GM13976 (cell line): Measurements from ENCODE around the gene CDHR1.

Source experiments
- DNase-seq: peaks from one replicate; pipeline ENCODE4 v3.0.0; 2012; ENCODE audit warnings: low spot score
- in situ Hi-C: fragments of 300-500 bp; cut with MboI; formaldehyde crosslinking; loops from one replicate; pipeline ENCODE4 v1.12.0; 2022; ENCODE audit warnings: low sequenced_read_pairs, mixed read lengths, inconsistent platforms; ENCODE audit not compliant: unreplicated experiment
- TF ChIP-seq, protein P1 (sequence below): IDR thresholded peaks from 2 replicates; pipeline ENCODE4 v1.5.1; 2012; ENCODE audit warnings: borderline replicate concordance, mild to moderate bottlenecking; ENCODE audit not compliant: insufficient read depth; ENCODE audit errors: extremely low read depth, missing control alignments, control extremely low read depth

The CDHR1 gene

DNA sequence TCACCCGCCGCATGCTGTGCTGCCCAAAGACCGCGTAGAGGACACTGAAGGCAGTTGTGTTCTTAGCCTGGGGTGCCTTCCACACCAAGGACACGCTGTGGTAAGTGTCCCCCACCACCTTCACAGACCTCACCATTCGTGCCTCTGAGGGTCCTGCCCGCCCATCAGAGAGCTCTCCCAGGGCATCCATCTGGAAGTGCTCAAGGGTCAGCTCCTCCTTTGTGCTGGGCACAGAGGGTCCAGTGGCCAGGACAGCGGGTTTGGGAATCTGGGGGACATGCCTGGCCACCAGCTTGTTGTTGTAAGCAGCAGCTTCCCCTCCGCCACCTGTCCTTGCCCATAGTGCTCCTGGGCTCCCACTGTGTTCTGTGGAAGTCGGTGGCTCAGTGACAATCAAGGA is 38.0 kb downstream of the CDHR1 start:
- TF ChIP-seq, protein P1, sequence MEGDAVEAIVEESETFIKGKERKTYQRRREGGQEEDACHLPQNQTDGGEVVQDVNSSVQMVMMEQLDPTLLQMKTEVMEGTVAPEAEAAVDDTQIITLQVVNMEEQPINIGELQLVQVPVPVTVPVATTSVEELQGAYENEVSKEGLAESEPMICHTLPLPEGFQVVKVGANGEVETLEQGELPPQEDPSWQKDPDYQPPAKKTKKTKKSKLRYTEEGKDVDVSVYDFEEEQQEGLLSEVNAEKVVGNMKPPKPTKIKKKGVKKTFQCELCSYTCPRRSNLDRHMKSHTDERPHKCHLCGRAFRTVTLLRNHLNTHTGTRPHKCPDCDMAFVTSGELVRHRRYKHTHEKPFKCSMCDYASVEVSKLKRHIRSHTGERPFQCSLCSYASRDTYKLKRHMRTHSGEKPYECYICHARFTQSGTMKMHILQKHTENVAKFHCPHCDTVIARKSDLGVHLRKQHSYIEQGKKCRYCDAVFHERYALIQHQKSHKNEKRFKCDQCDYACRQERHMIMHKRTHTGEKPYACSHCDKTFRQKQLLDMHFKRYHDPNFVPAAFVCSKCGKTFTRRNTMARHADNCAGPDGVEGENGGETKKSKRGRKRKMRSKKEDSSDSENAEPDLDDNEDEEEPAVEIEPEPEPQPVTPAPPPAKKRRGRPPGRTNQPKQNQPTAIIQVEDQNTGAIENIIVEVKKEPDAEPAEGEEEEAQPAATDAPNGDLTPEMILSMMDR, result no peak
- DNase-seq, result no peak

DNA sequence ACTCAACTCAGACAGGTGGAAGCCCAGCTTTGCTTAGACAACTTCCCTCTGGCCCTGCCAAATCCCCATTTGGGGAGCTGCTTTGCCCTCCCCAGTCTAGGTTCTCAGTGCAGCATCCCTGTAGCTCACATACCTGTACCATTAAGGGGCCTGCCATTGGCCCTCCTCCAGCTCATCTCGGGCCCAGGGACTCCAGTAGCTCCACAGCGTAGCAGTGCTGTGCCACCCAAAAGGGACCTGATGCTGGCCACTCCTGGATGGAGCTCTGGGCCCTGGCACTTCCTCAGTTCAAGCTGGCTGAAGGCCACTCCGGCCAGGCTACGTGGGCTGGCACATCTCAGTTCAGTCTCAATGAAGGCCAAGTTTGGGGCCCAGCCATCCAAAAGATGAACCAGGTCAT is 39.6 kb downstream of the CDHR1 start:
- DNase-seq, result no peak
- in situ Hi-C loops, result no loop called here
- TF ChIP-seq, protein P1, result no peak

More for the DNA sequence above, 38.0 kb downstream of the CDHR1 start:
- in situ Hi-C loops, result no loop called here

DNA sequence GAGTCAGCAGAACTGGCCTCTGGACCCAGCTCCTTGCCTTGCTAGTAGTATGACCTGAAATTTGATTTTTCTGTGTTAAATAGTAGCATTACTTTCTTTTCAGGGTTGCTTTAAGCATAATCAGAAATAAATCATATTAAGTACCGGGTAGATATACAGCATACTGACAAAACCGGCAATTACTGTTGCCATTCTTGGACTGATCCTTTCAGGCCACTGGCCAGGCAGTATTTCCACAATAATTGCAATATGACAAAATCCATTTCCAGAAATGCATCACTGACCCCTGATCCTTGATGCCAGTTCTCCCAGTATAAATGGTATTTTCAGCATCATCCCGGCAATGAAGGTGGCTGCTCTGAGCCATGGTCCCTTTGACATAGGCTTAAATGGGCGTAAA is 40.1 kb downstream of the CDHR1 start:
- TF ChIP-seq, protein P1, result no peak
- in situ Hi-C loops, result no loop called here
- DNase-seq, result no peak

DNA sequence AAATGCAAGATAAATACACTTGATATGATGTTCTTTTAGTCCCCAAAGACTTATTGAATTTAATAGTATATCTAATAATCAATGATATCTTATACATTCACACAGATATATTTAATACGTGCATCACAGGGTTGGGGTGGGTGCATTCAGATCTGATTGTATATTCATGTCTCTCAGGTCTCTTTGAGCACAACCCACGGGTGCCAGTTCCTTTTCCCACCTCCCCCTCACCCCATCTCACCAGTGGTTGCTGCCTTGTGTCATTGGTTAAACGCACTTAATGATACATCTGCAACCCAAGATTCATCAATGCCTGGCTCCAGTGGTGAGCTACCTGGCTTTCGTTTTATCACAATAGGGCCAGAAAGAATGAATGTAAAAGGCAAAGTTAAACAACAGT is 40.8 kb downstream of the CDHR1 start:
- TF ChIP-seq, protein P1, result no peak
- in situ Hi-C loops, result no loop called here

DNA sequence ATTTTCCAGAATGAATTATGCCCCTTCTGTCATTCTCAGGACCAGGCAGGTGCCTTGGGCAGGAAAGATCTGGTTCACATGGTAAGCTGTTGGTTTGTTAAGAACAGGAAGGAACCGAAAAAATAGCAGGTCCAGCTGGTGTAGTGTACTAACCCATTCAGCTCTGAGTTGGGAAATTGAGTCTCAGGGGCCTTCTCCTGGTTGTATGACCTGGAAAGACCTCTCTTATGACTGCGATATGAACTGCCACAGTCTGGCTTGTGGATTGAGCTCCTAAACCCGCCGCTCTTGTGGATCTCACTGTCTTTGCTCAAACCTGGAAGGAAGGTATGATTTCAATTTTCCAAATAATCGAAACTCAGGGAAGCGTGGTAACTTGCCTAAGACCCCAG is 42.5 kb downstream of the CDHR1 start:
- DNase-seq, result no peak
- TF ChIP-seq, protein P1, result no peak
- in situ Hi-C loops, result no loop called here

More for the DNA sequence above, 40.8 kb downstream of the CDHR1 start:
- DNase-seq, result no peak

DNA sequence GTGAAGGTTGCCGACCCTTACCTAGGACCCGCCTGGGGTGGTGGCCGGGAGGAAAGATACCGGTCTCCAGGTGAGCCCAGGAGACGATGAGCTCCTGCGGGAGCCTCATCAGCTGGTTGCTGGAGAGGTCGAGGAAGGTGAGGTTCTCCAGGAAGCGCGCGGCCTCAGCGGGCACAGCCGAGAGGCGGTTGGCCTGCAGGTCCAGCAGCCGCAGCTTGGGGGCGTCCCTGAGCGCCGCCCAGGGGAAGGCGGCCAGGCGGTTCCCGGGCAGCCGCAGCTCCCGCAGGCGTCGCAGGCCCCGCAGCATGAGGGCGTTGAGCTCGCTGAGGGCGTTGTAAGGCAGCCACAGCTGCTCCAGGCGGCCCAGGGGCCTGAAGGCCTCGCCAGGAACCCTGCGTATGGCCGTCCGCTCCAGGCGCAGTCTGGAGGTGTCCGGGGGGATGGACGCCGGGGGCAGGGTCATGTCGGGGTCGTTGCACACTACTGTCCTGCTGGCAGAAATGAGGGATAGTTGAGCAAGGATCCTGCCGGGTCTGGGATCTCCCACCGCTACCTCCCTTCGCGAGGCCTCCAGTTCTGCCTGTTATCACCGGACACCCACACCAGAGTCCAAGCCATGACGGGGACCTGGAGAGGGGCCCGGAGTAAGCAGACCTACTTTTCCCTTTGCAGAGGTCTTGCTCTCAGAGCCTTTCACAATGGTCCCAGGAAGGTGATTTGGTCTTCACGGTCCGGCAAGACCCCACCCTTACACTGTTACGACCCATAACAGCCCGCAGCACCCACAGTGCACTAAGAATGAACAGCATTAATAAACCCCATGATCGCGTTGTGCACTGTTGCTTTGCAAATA is 43.1 kb downstream of the CDHR1 start:
- no peak for DNase-seq
- in situ Hi-C loops, result no loop called here
- TF ChIP-seq, protein P1, result no peak
